HUES6 (cell line): Measurements from ENCODE around the gene EPHA6.

ENCODE experiments used
- H3K27ac ChIP-seq: 2 replicates; pipeline ENCODE4 v1.7.0; 2013; ENCODE audit warnings: low read depth, mild to moderate bottlenecking, low read length, inconsistent platforms
- H3K27me3 ChIP-seq: 2 replicates; pipeline ENCODE4 v1.6.1; 2013; ENCODE audit warnings: low read length; ENCODE audit not compliant: control insufficient read depth, insufficient read depth
- H3K36me3 ChIP-seq: 2 replicates; pipeline ENCODE4 v1.6.1; 2013; ENCODE audit warnings: low read length; ENCODE audit not compliant: control insufficient read depth, insufficient read depth
- H3K4me1 ChIP-seq: 2 replicates; pipeline ENCODE4 v1.6.1; 2013; ENCODE audit warnings: low read length; ENCODE audit not compliant: control insufficient read depth, insufficient read depth
- H3K4me3 ChIP-seq: 2 replicates; pipeline ENCODE4 v1.5.1; 2013; ENCODE audit warnings: low read depth, low read length
- H3K9ac ChIP-seq: one replicate; pipeline ENCODE4 v1.6.1; 2013; ENCODE audit warnings: mild to moderate bottlenecking, low read length
- H3K9me3 ChIP-seq: 2 replicates; pipeline ENCODE4 v1.6.1; 2013; ENCODE audit warnings: low read depth, low read length; ENCODE audit not compliant: control insufficient read depth, insufficient read depth

The EPHA6 gene

DNA sequence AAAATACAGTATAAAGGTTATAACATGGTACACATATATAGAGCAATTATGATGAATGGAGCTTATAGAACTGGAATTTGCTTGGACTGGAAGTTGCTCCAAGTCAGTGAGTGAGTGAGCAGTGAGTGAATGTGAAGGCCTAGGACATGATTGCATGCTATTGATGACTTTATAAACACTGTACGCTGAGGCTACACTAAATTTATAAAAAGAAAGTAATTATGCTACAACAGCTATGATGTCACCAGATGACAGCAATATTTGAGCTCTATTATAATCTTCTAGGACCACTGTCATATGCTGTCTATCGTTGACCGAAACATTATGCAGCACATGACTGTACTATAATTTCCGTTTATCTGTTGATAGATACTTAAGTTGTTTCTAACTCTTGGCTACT is 463.3 kb downstream of the EPHA6 start:
- H3K27me3 ChIP-seq: no peaks in the 10 kb centered on the region
- H3K4me1 ChIP-seq: peaks cover 14% of the 10 kb centered on the region; the same call in 1 of the 2 replicates
- H3K9me3 ChIP-seq: no peaks in the 10 kb centered on the region
- H3K4me3 ChIP-seq: no peak overlapping the region; the same call in 1 of the 2 replicates
- peak overlapping the region; percentile 18; the same call in 1 of the 2 replicates for H3K27ac ChIP-seq
- H3K36me3 ChIP-seq: no peaks in the 10 kb centered on the region; the same call in 1 of the 2 replicates
- H3K9ac ChIP-seq: no peak overlapping the region

DNA sequence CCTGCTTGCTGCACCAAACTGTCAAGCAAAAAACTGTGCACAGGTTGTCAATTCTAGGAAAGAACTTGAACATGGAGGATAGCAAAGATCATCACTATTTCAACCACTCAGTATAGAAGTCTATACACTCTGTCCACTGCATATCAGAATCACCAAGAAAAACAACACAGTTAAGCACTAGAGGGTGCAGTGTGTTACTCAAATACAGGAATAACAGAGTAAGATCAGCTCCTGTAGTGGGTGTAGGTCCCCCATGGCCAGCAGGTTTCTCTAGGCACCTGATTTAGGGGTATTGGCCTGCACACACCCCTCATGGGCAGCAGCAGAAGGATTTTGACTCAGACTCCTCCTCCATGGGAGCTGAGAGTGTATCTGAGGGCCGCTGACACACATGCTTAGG is 464.1 kb downstream of the EPHA6 start:
- no peak overlapping the region for H3K27ac ChIP-seq
- H3K4me3 ChIP-seq: no peak overlapping the region
- H3K27me3 ChIP-seq: no peaks in the 10 kb centered on the region
- H3K36me3 ChIP-seq: no peaks in the 10 kb centered on the region
- peaks cover 14% of the 10 kb centered on the region; the same call in 1 of the 2 replicates for H3K4me1 ChIP-seq
- no peaks in the 10 kb centered on the region for H3K9me3 ChIP-seq
- H3K9ac ChIP-seq: no peak overlapping the region

DNA sequence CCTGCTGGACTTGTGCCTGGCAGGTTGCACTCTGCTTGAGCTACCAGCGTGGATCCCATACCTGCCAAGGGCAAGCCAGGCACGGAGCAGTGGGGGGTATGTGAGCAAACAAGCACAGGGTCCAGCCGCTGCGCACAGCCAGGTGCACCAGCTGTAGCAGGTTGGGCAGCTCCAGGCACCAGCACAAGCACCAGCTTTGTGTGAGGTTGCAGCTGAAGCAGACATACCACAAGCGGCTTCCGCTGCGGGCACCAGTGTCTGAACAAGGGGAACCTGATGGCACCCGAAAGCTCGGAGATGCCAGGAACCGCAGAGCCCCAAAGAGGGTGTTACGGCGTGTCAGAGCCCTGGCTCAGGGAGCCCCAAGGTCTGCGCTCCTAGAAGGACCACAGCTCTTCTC is 477.5 kb downstream of the EPHA6 start:
- Histone ChIP-seq H3K4me3 (no peak overlapping the region), H3K27ac (no peak overlapping the region), H3K4me1 (no peaks in the 10 kb centered on the region)

DNA sequence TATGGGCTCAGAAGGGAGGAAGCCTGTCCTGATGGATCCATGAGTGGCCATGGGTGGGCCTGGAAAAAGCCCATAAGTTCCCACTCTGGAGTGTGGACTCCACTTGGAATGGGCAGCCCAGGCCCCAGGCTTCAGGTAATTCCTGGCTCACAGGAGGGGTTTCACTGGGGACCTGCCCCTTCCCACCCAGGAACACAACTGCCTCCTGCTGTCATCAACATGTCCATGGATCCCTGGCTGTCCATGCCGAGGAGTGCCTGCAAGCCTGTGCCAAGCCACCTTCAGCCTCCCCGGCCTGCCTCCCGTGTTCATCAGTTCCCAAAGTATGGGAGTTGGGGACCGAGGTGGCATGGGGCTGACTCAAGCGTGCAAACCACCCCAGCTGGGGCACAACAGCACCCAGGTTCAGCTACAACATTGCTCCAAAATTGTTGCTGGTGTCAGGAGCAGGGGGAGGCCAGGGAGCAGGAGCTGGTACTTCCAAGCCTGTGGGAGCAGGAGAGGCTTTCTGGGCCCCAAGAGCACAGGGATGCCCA is 479.3 kb downstream of the EPHA6 start:
- no peaks in the 10 kb centered on the region for H3K4me1 ChIP-seq
- no peaks in the 10 kb centered on the region for H3K27me3 ChIP-seq
- no peak overlapping the region for H3K27ac ChIP-seq
- H3K9ac ChIP-seq: no peak overlapping the region
- H3K36me3 ChIP-seq: no peaks in the 10 kb centered on the region
- H3K9me3 ChIP-seq: peaks cover 23% of the 10 kb centered on the region
- no peak overlapping the region for H3K4me3 ChIP-seq

More for the DNA sequence above, 477.5 kb downstream of the EPHA6 start:
- Histone ChIP-seq H3K27me3 (no peaks in the 10 kb centered on the region), H3K9ac (no peak overlapping the region), H3K9me3 (peaks cover 23% of the 10 kb centered on the region), H3K36me3 (no peaks in the 10 kb centered on the region)

DNA sequence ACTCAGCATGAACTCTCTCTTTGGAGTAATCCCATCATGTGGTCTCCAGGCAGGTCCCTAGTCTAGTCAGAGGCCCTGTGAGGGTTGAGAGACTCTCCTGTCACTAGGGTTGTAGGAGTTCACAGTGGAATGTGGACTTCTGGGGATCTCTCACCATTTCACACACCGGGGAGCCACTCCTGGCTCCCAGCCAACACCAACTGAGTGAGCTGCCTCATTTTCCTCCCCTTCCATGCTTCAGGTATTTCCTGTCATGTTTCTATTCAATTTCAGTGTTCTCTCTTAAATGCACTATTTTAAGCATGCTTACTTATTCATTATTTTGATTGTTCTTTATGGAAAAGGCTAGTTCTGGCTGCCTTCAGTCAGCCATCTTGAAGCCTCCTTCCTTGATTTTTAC is 482.6 kb downstream of the EPHA6 start:
- Histone ChIP-seq H3K9ac (no peak overlapping the region), H3K27me3 (no peaks in the 10 kb centered on the region), H3K27ac (no peak overlapping the region), H3K36me3 (no peaks in the 10 kb centered on the region), H3K9me3 (peaks cover 20% of the 10 kb centered on the region), H3K4me1 (no peaks in the 10 kb centered on the region), H3K4me3 (no peak overlapping the region)

DNA sequence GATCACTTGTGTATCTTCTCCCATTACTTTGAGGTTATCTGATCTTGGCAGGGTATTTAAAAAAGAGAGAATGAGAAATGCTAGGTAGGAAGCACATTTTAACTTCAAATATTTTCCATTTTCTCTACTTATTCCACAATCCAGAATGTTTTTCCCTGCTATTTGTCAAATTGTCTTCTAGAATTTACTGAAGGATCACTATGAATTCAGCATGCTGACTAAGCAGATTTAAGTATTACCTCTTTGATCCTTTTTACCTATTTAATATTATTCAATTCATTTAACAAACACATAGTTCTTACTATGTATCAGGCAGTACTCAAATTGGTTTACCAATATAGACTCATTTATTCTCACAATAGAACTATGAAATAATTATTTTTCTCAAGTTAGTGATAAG is 486.7 kb downstream of the EPHA6 start:
- Histone ChIP-seq H3K9ac (no peak overlapping the region), H3K9me3 (no peaks in the 10 kb centered on the region), H3K4me3 (no peak overlapping the region), H3K4me1 (no peaks in the 10 kb centered on the region), H3K27ac (no peak overlapping the region), H3K36me3 (no peaks in the 10 kb centered on the region), H3K27me3 (no peaks in the 10 kb centered on the region)

DNA sequence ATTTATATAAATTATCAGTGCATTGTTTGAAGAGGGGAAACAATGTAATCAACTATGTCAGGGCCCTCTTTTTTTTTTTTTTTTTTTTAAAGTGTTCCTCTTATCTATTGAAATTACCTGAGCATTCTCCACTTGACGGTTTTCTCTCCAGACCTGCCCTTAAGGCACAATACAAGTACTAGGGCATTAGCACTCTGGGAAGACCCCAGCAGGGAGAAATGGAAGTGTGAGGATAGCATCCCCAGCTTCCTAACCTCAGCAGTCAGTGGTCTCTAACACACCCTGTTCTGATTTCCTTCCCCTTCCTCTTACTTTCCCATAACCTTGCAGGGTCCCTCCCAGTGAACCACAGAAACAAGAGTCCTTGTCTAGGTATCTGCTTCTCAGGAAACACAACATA is 491.8 kb downstream of the EPHA6 start:
- Histone ChIP-seq H3K36me3 (no peaks in the 10 kb centered on the region), H3K9me3 (no peaks in the 10 kb centered on the region), H3K4me1 (peaks cover 2% of the 10 kb centered on the region; the same call in 1 of the 2 replicates), H3K9ac (no peak overlapping the region), H3K27ac (no peak overlapping the region), H3K4me3 (no peak overlapping the region), H3K27me3 (peaks cover 13% of the 10 kb centered on the region)

DNA sequence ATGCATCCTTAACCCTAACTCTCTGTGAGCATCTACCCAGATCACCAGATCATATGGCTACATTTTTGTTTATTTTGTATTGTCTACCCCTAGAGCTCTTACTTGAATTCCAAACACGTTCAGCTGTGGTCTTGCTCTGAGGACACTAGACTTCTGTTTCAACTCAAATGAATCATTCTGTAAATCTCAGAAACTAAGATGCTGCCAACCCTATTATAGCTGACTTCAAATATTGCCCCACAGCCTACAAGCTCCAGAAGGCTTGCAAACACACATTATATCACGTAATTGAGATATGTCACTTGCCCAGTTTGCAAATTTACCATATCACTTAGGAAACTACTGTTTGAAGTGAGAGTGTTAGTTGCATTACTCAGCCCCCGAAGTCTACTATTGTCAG is 524.0 kb downstream of the EPHA6 start:
- Histone ChIP-seq H3K9ac (no peak overlapping the region), H3K9me3 (0 out of 2 replicates have a peak, but pooled peaks cover 6% of the 10 kb centered on the region), H3K4me3 (no peak overlapping the region), H3K36me3 (no peaks in the 10 kb centered on the region), H3K27me3 (no peaks in the 10 kb centered on the region), H3K4me1 (no peaks in the 10 kb centered on the region), H3K27ac (no peak overlapping the region)

DNA sequence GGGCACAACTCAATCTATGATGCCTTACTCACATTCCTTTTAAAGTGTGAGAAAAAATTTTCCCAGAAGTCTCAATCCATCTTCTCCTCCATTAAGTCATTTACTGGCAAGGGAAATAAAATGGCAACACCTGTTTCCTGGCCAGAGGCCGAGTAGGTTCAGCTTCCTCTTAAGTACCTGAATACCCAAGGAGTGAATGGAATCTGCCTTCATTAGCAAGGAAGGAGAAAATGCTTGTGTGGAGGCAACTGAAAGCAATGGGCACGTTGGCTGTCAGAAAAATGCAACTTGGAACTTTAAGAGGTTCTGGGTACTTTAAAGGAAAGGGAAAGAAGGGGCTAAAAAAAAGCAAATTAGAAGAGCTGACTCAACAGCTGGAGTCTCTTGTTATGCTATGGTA is 526.5 kb downstream of the EPHA6 start:
- H3K4me3 ChIP-seq: no peak overlapping the region
- H3K36me3 ChIP-seq: no peaks in the 10 kb centered on the region
- no peak overlapping the region for H3K27ac ChIP-seq
- no peak overlapping the region for H3K9ac ChIP-seq
- no peaks in the 10 kb centered on the region for H3K4me1 ChIP-seq
- H3K27me3 ChIP-seq: no peaks in the 10 kb centered on the region
- 0 out of 2 replicates have a peak, but pooled peaks cover 2% of the 10 kb centered on the region for H3K9me3 ChIP-seq

DNA sequence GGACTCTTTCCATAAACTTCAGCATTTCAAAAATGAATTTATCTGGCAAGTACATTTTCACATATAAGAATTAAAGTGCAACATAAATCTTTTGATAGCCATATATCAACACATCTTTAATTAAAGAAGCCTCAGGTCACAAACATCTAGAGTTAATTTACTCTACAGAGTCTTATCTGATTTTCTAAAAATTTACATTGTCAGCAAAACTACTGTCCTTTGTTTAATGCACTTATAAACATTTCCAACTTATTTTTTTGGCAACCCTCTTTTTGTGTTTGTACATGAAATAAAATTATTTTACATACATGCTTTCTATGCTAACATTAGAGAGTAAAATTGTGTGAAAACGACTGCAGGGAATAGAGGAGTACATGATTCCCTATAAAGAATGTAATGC is 533.4 kb downstream of the EPHA6 start:
- no peak overlapping the region for H3K27ac ChIP-seq
- H3K4me3 ChIP-seq: no peak overlapping the region
- H3K9ac ChIP-seq: no peak overlapping the region
- no peaks in the 10 kb centered on the region for H3K4me1 ChIP-seq
- H3K9me3 ChIP-seq: no peaks in the 10 kb centered on the region
- H3K36me3 ChIP-seq: no peaks in the 10 kb centered on the region
- no peaks in the 10 kb centered on the region for H3K27me3 ChIP-seq

DNA sequence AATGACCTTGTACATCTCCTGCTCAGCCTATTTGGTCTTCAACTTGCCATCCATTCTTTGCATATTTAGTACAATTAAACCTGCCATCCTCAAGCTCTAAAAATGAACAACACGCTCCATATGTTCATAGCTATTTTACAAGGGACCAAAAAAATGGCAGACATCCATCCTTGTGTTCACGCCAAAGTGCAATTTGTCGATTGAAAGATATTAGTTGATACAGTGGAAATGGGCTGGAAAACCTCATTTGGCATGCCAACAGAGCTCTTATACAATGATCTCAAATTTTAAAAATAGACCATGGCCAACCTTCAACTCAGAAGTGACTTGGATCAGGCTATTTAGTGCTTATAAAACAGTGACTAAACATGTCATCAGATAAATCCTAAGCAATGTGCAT is 536.6 kb downstream of the EPHA6 start:
- Histone ChIP-seq H3K27me3 (no peaks in the 10 kb centered on the region), H3K4me3 (no peak overlapping the region), H3K27ac (no peak overlapping the region), H3K9me3 (no peaks in the 10 kb centered on the region), H3K36me3 (no peaks in the 10 kb centered on the region), H3K4me1 (no peaks in the 10 kb centered on the region), H3K9ac (no peak overlapping the region)

DNA sequence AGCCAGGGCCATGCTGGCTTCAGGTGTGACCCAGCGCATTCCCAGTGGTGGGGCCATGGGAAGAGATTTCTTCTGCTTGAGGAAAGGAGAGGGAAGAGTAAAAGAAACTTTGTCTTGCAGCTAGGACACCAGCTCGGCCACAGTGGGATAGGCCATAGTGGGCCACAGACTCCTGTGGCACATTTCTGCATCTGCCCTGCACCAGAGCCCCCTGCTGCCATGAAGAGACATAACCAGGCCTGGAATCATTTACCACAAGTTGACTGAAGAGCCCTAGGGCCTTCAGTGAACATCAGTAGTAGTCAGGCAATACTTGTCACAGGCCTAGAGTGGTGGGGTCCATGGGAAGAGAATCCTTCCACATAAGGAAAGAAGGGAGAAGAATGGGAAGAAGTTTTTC is 538.8 kb downstream of the EPHA6 start:
- Histone ChIP-seq H3K4me1 (no peaks in the 10 kb centered on the region), H3K27me3 (no peaks in the 10 kb centered on the region), H3K36me3 (no peaks in the 10 kb centered on the region), H3K27ac (no peak overlapping the region), H3K4me3 (no peak overlapping the region), H3K9me3 (no peaks in the 10 kb centered on the region), H3K9ac (no peak overlapping the region)
